Endothelial cell of umbilical vein (primary cell): ENCODE measurements around the gene SYTL3. TPM values are rescaled to one million over a fixed set of nuclear protein-coding genes. Genes with fewer than 3 reads are reported as not detected.
"Not testable (repeated sequence)": the region's sequence is repeated elsewhere in the genome, so short reads cannot be mapped to it uniquely, and the experiment has no call there.

ENCODE experiments used
- BruUV-seq: library from RNA; stranded (reverse); fragments of 400-500 nt; replicated peaks from 2 replicates; lab custom pipeline; 2021; lab: Mats Ljungman, UMichigan
- CTCF ChIA-PET: fragments of 300-600, 350-600 bp; sonication (Branson Sonifier 250); formaldehyde crosslinking; loops from one replicate; lab custom pipeline; 2021; ENCODE audit warnings: antibody characterized with exemption, inconsistent platforms; lab: Charles Lee
- POLR2A ChIA-PET: fragments of 300-600, 350-600 bp; sonication (Branson Sonifier 250); formaldehyde crosslinking; loops from one replicate; lab custom pipeline; 2021; ENCODE audit warnings: antibody characterized with exemption, inconsistent platforms; lab: Charles Lee
- DNase-seq: peaks from one replicate; pipeline ENCODE4 v3.0.0-alpha.2; 2011; ENCODE audit warnings: low read depth, low spot score
- FAIRE-seq: peaks from 2 replicates; lab custom pipeline; 2011; peaks lifted over from hg19 to GRCh38; lab: Jason Lieb, UNC
- H2AFZ ChIP-seq: 2 replicates; pipeline ENCODE4 v1.6.0; 2012; ENCODE audit warnings: low read depth, low read length, control low read depth, inconsistent platforms
- H3K27ac ChIP-seq: 2 replicates; pipeline ENCODE4 v1.5.1; 2011; ENCODE audit warnings: low read depth, mild to moderate bottlenecking, control low read depth, low read length, moderate library complexity; ENCODE audit not compliant: insufficient read depth
- H3K27me3 ChIP-seq, 2 experiments: 2 replicates each; pipeline versions ENCODE4 v1.6.0 to v1.6.1; 2011; ENCODE audit warnings: low read length in 2 of 2, mixed read lengths in 1 of 2; ENCODE audit not compliant: control insufficient read depth in 2 of 2, insufficient read depth in 2 of 2
- H3K36me3 ChIP-seq, 2 experiments: 2 replicates in 1 of 2; 3 replicates in 1 of 2; pipeline ENCODE4 v1.5.1; 2011; ENCODE audit warnings: low read length in 2 of 2, mild to moderate bottlenecking in 1 of 2, moderate library complexity in 1 of 2; ENCODE audit not compliant: control insufficient read depth in 2 of 2, insufficient read depth in 2 of 2; ENCODE audit errors: extremely low read depth in 1 of 2
- H3K4me1 ChIP-seq: 3 replicates; pipeline ENCODE4 v1.5.1; 2011; ENCODE audit warnings: mild to moderate bottlenecking, low read length; ENCODE audit not compliant: control insufficient read depth, insufficient read depth; ENCODE audit errors: extremely low read depth
- H3K4me2 ChIP-seq: 2 replicates; pipeline ENCODE4 v1.6.1; 2011; ENCODE audit warnings: low read length, control low read depth, mixed read lengths; ENCODE audit not compliant: insufficient read depth
- H3K4me3 ChIP-seq, 3 experiments: fragments of 200-600 bp in 1 of 3; sonication (generic), shearing (Covaris generic) in 1 of 3; replicated peaks in 1 of 3; 2 replicates each; pipeline ENCODE4 v1.5.1; 2011 to 2016; ENCODE audit warnings: control low read depth in 3 of 3, low read length in 3 of 3, mild to moderate bottlenecking in 2 of 3, inconsistent platforms in 1 of 3, low read depth in 1 of 3, moderate library complexity in 1 of 3; ENCODE audit not compliant: insufficient read depth in 1 of 3
- H3K79me2 ChIP-seq: 2 replicates; pipeline ENCODE4 v1.6.0; 2012; ENCODE audit warnings: low read length, inconsistent platforms; ENCODE audit not compliant: control insufficient read depth, insufficient read depth
- H3K9ac ChIP-seq: replicated peaks from 2 replicates; pipeline ENCODE3; 2011; ENCODE audit warnings: low read length, control low read depth; ENCODE audit not compliant: insufficient read depth; ENCODE audit errors: extremely low read depth
- H3K9me1 ChIP-seq: replicated peaks from 3 replicates; pipeline ENCODE4 v1.6.0; 2011; ENCODE audit warnings: mild to moderate bottlenecking, low read length; ENCODE audit not compliant: control insufficient read depth, insufficient read depth; ENCODE audit errors: extremely low read depth
- H3K9me3 ChIP-seq: replicated peaks from 2 replicates; pipeline ENCODE4 v1.5.1; 2012; ENCODE audit warnings: low read length, inconsistent platforms; ENCODE audit not compliant: control insufficient read depth, insufficient read depth
- H4K20me1 ChIP-seq: replicated peaks from 2 replicates; pipeline ENCODE3; 2011; ENCODE audit warnings: mild to moderate bottlenecking, low read length; ENCODE audit not compliant: control insufficient read depth, insufficient read depth; ENCODE audit errors: extremely low read depth
- EZH2 ChIP-seq: IDR thresholded peaks from 2 replicates; pipeline ENCODE4 v1.6.1; 2012; ENCODE audit warnings: borderline replicate concordance, low read depth, mild to moderate bottlenecking, moderate library complexity, low read length, inconsistent platforms; ENCODE audit not compliant: severe bottlenecking
- FOS ChIP-seq: IDR thresholded peaks from 2 replicates; pipeline ENCODE4 v1.6.1; 2011; ENCODE audit warnings: mild to moderate bottlenecking, low read length, moderate library complexity, borderline replicate concordance; ENCODE audit not compliant: insufficient read depth
- GATA2 ChIP-seq: IDR thresholded peaks from 2 replicates; pipeline ENCODE4 v1.7.0; 2011; ENCODE audit warnings: low read depth, mild to moderate bottlenecking, moderate library complexity, mixed read lengths, low read length; ENCODE audit not compliant: insufficient read length, insufficient read depth
- JUN ChIP-seq: IDR thresholded peaks from 2 replicates; pipeline ENCODE4 v1.6.1; 2011; ENCODE audit warnings: borderline replicate concordance, low read depth; ENCODE audit not compliant: insufficient read length, insufficient read depth
- MAX ChIP-seq: IDR thresholded peaks from 2 replicates; pipeline ENCODE4 v1.6.1; 2011; ENCODE audit not compliant: insufficient read depth, insufficient read length
- MYC ChIP-seq: IDR thresholded peaks from one replicate; pipeline ENCODE4 v1.6.1; 2011; ENCODE audit warnings: mild to moderate bottlenecking, low read depth, low read length
- POLR2A ChIP-seq: IDR thresholded peaks from 2 replicates; pipeline ENCODE4 v1.6.1; 2012; ENCODE audit warnings: low read depth, mild to moderate bottlenecking, control low read depth, low read length
- POLR2AphosphoS5 ChIP-seq: IDR thresholded peaks from 2 replicates; pipeline ENCODE4 v1.6.1; 2012; ENCODE audit warnings: low read depth, mild to moderate bottlenecking, control low read depth, low read length, moderate library complexity; ENCODE audit not compliant: insufficient read depth
- dilution Hi-C: fragments of 300-500 bp; cut with MboI; formaldehyde crosslinking; loops from one replicate; pipeline ENCODE4 v1.15.0; 2019; ENCODE audit warnings: low sequenced_read_pairs; ENCODE audit not compliant: extremely low pct_ligation_motif_present
- intact Hi-C: fragments of 100-400 bp; cut with micrococcal nuclease; formaldehyde crosslinking; loops from one replicate; pipeline ENCODE4 v1.10.0; 2022
- polyA plus RNA-seq, 4 experiments: library from polyadenylated mRNA; depleted of rRNA in 3 of 4; stranded (reverse) in 3 of 4; unstranded in 1 of 4; fragments of >200 nt; gene quantifications; 2 replicates each; pipeline versions ENCODE4 v1.2.1 to v1.2.3, GENCODE V29; 2011 to 2012; ENCODE audit warnings: missing spikeins in 1 of 4
- total RNA-seq: library from RNA; stranded (reverse); gene quantifications from 2 replicates; pipeline ENCODE4 v1.2.3, GENCODE V29; 2021
- TF ChIP-seq, protein P1 (sequence below), 2 donors: IDR thresholded peaks; 1 replicate in 1 of 2; 2 replicates in 1 of 2; pipeline ENCODE4 v1.5.1; 2011; ENCODE audit warnings: low read length in 2 of 2, mild to moderate bottlenecking in 2 of 2, moderate library complexity in 2 of 2, control low read depth in 1 of 2, inconsistent platforms in 1 of 2, low read depth in 1 of 2; ENCODE audit not compliant: insufficient read depth in 1 of 2; ENCODE audit errors: extremely low read depth in 1 of 2

SYTL3 gene
- total and polyA plus RNA-seq, 2 donors (not counting 3 experiments of a cell fraction or from before 2014, with no cell fraction given): 0.59 to 0.77 TPM

- no peaks in the 10 kb centered on the region for H3K9me3 ChIP-seq
- peaks cover 10 to 16% of the 10 kb centered on the region in 2 experiments for H3K27me3 ChIP-seq
- dilution Hi-C loops (no loop called here), intact Hi-C loops (no loop called here)
- H4K20me1 ChIP-seq: no peaks in the 10 kb centered on the region
- no peaks in the 10 kb centered on the region for H3K79me2 ChIP-seq
- H3K36me3 ChIP-seq: no peaks in the 10 kb centered on the region
- DNase-seq (no peak), FAIRE-seq (no peak)
- no peak overlapping the region for H3K4me2 ChIP-seq
- no peak overlapping the region for H3K4me3 ChIP-seq
- no peak overlapping the region for H3K27ac ChIP-seq
- BruUV-seq: no TSS peak
- H2AFZ ChIP-seq: no peak overlapping the region
- H3K4me1 ChIP-seq: no peaks in the 10 kb centered on the region
- ChIA-PET POLR2A (no interaction called here), CTCF (interaction anchor here (1.2 to 8.2 kb wide), 2 partner anchors 9 to 28 kb away, joined by 3 to 45 read pairs; no protein-coding TSS in a partner anchor)
- no peaks in the 10 kb centered on the region for H3K9me1 ChIP-seq
- TF ChIP-seq FOS: no peak
- TF ChIP-seq GATA2: no peak
- TF ChIP-seq POLR2A: no peak
- no peak for TF ChIP-seq MAX
- no peak for TF ChIP-seq EZH2
- no peak for TF ChIP-seq JUN
- TF ChIP-seq, protein P1, sequence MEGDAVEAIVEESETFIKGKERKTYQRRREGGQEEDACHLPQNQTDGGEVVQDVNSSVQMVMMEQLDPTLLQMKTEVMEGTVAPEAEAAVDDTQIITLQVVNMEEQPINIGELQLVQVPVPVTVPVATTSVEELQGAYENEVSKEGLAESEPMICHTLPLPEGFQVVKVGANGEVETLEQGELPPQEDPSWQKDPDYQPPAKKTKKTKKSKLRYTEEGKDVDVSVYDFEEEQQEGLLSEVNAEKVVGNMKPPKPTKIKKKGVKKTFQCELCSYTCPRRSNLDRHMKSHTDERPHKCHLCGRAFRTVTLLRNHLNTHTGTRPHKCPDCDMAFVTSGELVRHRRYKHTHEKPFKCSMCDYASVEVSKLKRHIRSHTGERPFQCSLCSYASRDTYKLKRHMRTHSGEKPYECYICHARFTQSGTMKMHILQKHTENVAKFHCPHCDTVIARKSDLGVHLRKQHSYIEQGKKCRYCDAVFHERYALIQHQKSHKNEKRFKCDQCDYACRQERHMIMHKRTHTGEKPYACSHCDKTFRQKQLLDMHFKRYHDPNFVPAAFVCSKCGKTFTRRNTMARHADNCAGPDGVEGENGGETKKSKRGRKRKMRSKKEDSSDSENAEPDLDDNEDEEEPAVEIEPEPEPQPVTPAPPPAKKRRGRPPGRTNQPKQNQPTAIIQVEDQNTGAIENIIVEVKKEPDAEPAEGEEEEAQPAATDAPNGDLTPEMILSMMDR (IDR thresholded peaks at IDR 0.05; ENCODE audit: extremely low read depth in 1 of 2, insufficient read depth in 1 of 2, low read depth in 1 of 2, low read length in 2 of 2): no peak
- no peak for TF ChIP-seq MYC
- no peak for TF ChIP-seq POLR2AphosphoS5
- H3K9ac ChIP-seq: no peak overlapping the region
Measured at GRCh38 chr6:158669145-158670035, 19.5 kb downstream of the SYTL3 start.

DNA sequence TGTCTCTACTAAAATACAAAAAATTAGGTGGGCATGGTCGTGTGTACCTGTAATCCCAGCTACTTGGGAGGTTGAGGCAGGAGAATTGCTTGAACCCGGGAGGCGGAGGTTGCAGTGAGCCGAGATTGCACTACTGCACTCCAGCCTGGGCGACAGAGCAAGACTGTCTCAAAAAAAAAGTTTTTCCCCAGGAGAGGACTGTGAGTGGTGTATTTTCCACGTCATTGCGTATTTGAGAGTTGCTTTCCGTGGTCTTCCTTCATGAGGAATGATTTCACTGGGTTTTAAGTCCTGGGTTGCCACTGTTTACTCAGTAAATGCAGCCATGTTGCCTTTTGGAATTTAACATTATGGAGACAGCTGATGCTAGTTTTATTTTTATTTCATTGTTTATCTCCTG is 22.3 kb downstream of the SYTL3 start:
- H3K4me1 ChIP-seq, H3K27me3 ChIP-seq, dilution Hi-C loops, H3K9ac ChIP-seq, H2AFZ ChIP-seq, intact Hi-C loops, DNase-seq, H3K36me3 ChIP-seq, H3K9me3 ChIP-seq, H3K27ac ChIP-seq, H3K79me2 ChIP-seq, BruUV-seq, H3K4me2 ChIP-seq, H3K9me1 ChIP-seq, H3K4me3 ChIP-seq, FAIRE-seq, POLR2A ChIA-PET, H4K20me1 ChIP-seq: not testable (repeated sequence)
- CTCF ChIA-PET: interaction anchor here (1.1 to 8.2 kb wide), 3 partner anchors 12 to 451 kb away, joined by 4 to 45 read pairs (median 4); no protein-coding TSS in a partner anchor
